T-helper 17 cell (primary cell): Measurements from ENCODE around the gene TRIM9. TPM values are rescaled to one million over a fixed set of nuclear protein-coding genes. Genes with fewer than 3 reads are reported as not detected.

ENCODE experiments used
- ATAC-seq: fragments of 150-1000 bp; cut with Tn5 transposase; 2 replicates; pipeline ENCODE4 v1.10.0; 2021; ENCODE audit warnings: mild to moderate bottlenecking, moderate library complexity
- DNase-seq, 3 donors: peaks; one replicate each; pipeline versions ENCODE4 v3.0.0 to v3.0.0-alpha.2; 2020 to 2021
- H3K9me3 ChIP-seq: one replicate; pipeline ENCODE4 v1.7.0; 2013; ENCODE audit warnings: low read length, mild to moderate bottlenecking; ENCODE audit not compliant: control insufficient read depth, poor library complexity, severe bottlenecking
- H3K27ac Mint-ChIP-seq: one replicate; pipeline ENCODE4 v1.8.0; 2022; ENCODE audit warnings: mild to moderate bottlenecking, moderate library complexity, mixed read lengths
- H3K27me3 Mint-ChIP-seq: one replicate; pipeline ENCODE4 v1.8.0; 2022; ENCODE audit warnings: mixed read lengths
- H3K36me3 Mint-ChIP-seq: one replicate; pipeline ENCODE4 v1.8.0; 2022; ENCODE audit warnings: low read depth, mixed read lengths
- H3K4me1 Mint-ChIP-seq: one replicate; pipeline ENCODE4 v1.8.0; 2022; ENCODE audit warnings: mild to moderate bottlenecking, mixed read lengths
- H3K4me3 Mint-ChIP-seq: one replicate; pipeline ENCODE4 v1.8.0; 2022; ENCODE audit warnings: mild to moderate bottlenecking, moderate library complexity, mixed read lengths
- total RNA-seq, 4 donors: library from RNA in 2 of 4; stranded (reverse) in 2 of 4; gene quantifications; one replicate each; pipeline ENCODE4 v1.2.3 and lab custom pipeline; 2022 to 2026

The TRIM9 gene
- total RNA-seq, 2 donors from 2014 or later = 0.07 to 0.16 TPM

GRCh38 chr14:51109651-51110050, 14.7 kb upstream of the TRIM9 start:
- Mint-ChIP-seq H3K36me3 (no peaks in the 10 kb centered on the region), H3K4me1 (no peaks in the 10 kb centered on the region), H3K27me3 (peaks cover 18% of the 10 kb centered on the region), H3K4me3 (no peak overlapping the region), H3K27ac (no peak overlapping the region)
- ATAC-seq = no peak
- H3K9me3 ChIP-seq = no peaks in the 10 kb centered on the region
- no peak for DNase-seq

- no peak for ATAC-seq
- Mint-ChIP-seq H3K4me1 (no peaks in the 10 kb centered on the region), H3K27ac (no peak overlapping the region), H3K36me3 (no peaks in the 10 kb centered on the region), H3K4me3 (no peak overlapping the region), H3K27me3 (peaks cover 30% of the 10 kb centered on the region)
- no peaks in the 10 kb centered on the region for H3K9me3 ChIP-seq
- no peak for DNase-seq
These were observed 12.9 kb upstream of the TRIM9 start for GRCh38 chr14:51107801-51108200.

- no peak for ATAC-seq
- H3K27me3 Mint-ChIP-seq = peaks cover 44% of the 10 kb centered on the region
- no peaks in the 10 kb centered on the region for H3K36me3 Mint-ChIP-seq
- DNase-seq = no peak
- H3K9me3 ChIP-seq = no peaks in the 10 kb centered on the region
- no peak overlapping the region for H3K4me3 Mint-ChIP-seq
- no peaks in the 10 kb centered on the region for H3K4me1 Mint-ChIP-seq
- H3K27ac Mint-ChIP-seq = no peak overlapping the region
These were observed 9.6 kb upstream of the TRIM9 start for GRCh38 chr14:51104467-51104866.

- no peaks in the 10 kb centered on the region for H3K9me3 ChIP-seq
- no peak overlapping the region for H3K4me3 Mint-ChIP-seq
- no peak overlapping the region for H3K27ac Mint-ChIP-seq
- ATAC-seq (no peak), DNase-seq (no peak)
- H3K36me3 Mint-ChIP-seq = peaks cover 4% of the 10 kb centered on the region
- H3K27me3 Mint-ChIP-seq = peaks cover 43% of the 10 kb centered on the region
- H3K4me1 Mint-ChIP-seq = peaks cover 20% of the 10 kb centered on the region
These were observed 2.4 kb upstream of the TRIM9 start for GRCh38 chr14:51097287-51097686.

GRCh38 chr14:51096870-51097269, 2.0 kb upstream of the TRIM9 start:
- Mint-ChIP-seq H3K4me3 (no peak overlapping the region), H3K27me3 (peaks cover 43% of the 10 kb centered on the region), H3K4me1 (peaks cover 20% of the 10 kb centered on the region), H3K27ac (no peak overlapping the region), H3K36me3 (peaks cover 4% of the 10 kb centered on the region)
- DNase-seq (no peak), ATAC-seq (no peak)
- no peaks in the 10 kb centered on the region for H3K9me3 ChIP-seq

GRCh38 chr14:51095854-51096823, 1.2 kb upstream of the TRIM9 start:
- DNase-seq (no peak), ATAC-seq (no peak)
- H3K9me3 ChIP-seq = no peaks in the 10 kb centered on the region
- Mint-ChIP-seq H3K27ac (no peak overlapping the region), H3K27me3 (peaks cover 40% of the 10 kb centered on the region), H3K4me3 (peak overlapping the region; percentile 92), H3K4me1 (peaks cover 20% of the 10 kb centered on the region), H3K36me3 (peaks cover 4% of the 10 kb centered on the region)

GRCh38 chr14:51094282-51094821, 553 bp downstream of the TRIM9 start:
- peaks cover 28% of the 10 kb centered on the region for H3K27me3 Mint-ChIP-seq
- no peaks in the 10 kb centered on the region for H3K9me3 ChIP-seq
- DNase-seq (no peak), ATAC-seq (no peak)
- H3K4me3 Mint-ChIP-seq = peak overlapping the region; percentile 92
- H3K4me1 Mint-ChIP-seq = peaks cover 20% of the 10 kb centered on the region
- peaks cover 4% of the 10 kb centered on the region for H3K36me3 Mint-ChIP-seq
- H3K27ac Mint-ChIP-seq = no peak overlapping the region

GRCh38 chr14:51093371-51094281, 1.3 kb downstream of the TRIM9 start:
- Mint-ChIP-seq H3K27ac (no peak overlapping the region), H3K36me3 (peaks cover 4% of the 10 kb centered on the region), H3K4me1 (peaks cover 20% of the 10 kb centered on the region), H3K27me3 (peaks cover 22% of the 10 kb centered on the region), H3K4me3 (peak overlapping the region; percentile 92)
- ATAC-seq (peak; percentile 26), DNase-seq (peak in 2 of 3 donors; percentile 15 to 28)
- H3K9me3 ChIP-seq = no peaks in the 10 kb centered on the region

GRCh38 chr14:51092965-51093364, 1.9 kb downstream of the TRIM9 start:
- H3K27ac Mint-ChIP-seq = no peak overlapping the region
- H3K4me3 Mint-ChIP-seq = peak overlapping the region; percentile 74
- no peaks in the 10 kb centered on the region for H3K9me3 ChIP-seq
- DNase-seq (no peak), ATAC-seq (no peak)
- peaks cover 20% of the 10 kb centered on the region for H3K4me1 Mint-ChIP-seq
- H3K27me3 Mint-ChIP-seq = peaks cover 22% of the 10 kb centered on the region
- peaks cover 4% of the 10 kb centered on the region for H3K36me3 Mint-ChIP-seq

- no peak overlapping the region for H3K27ac Mint-ChIP-seq
- no peak for ATAC-seq
- no peak for DNase-seq
- H3K4me1 Mint-ChIP-seq = peaks cover 6% of the 10 kb centered on the region
- no peaks in the 10 kb centered on the region for H3K9me3 ChIP-seq
- peaks cover 4% of the 10 kb centered on the region for H3K36me3 Mint-ChIP-seq
- peaks cover 16% of the 10 kb centered on the region for H3K27me3 Mint-ChIP-seq
- H3K4me3 Mint-ChIP-seq = no peak overlapping the region
These were observed 5.6 kb downstream of the TRIM9 start for GRCh38 chr14:51089278-51089677.

GRCh38 chr14:51087031-51087441, 7.9 kb downstream of the TRIM9 start:
- ATAC-seq (no peak), DNase-seq (no peak)
- H3K9me3 ChIP-seq = no peaks in the 10 kb centered on the region
- no peak overlapping the region for H3K4me3 Mint-ChIP-seq
- no peaks in the 10 kb centered on the region for H3K4me1 Mint-ChIP-seq
- no peaks in the 10 kb centered on the region for H3K36me3 Mint-ChIP-seq
- no peak overlapping the region for H3K27ac Mint-ChIP-seq
- H3K27me3 Mint-ChIP-seq = no peaks in the 10 kb centered on the region

- H3K36me3 Mint-ChIP-seq = no peaks in the 10 kb centered on the region
- DNase-seq (no peak), ATAC-seq (no peak)
- H3K27me3 Mint-ChIP-seq = peaks cover 9% of the 10 kb centered on the region
- no peak overlapping the region for H3K4me3 Mint-ChIP-seq
- H3K4me1 Mint-ChIP-seq = no peaks in the 10 kb centered on the region
- no peaks in the 10 kb centered on the region for H3K9me3 ChIP-seq
- no peak overlapping the region for H3K27ac Mint-ChIP-seq
These were observed 8.9 kb downstream of the TRIM9 start for GRCh38 chr14:51086044-51086443.

GRCh38 chr14:51084962-51085361, 9.9 kb downstream of the TRIM9 start:
- peaks cover 14% of the 10 kb centered on the region for H3K27me3 Mint-ChIP-seq
- H3K36me3 Mint-ChIP-seq = no peaks in the 10 kb centered on the region
- no peaks in the 10 kb centered on the region for H3K9me3 ChIP-seq
- ATAC-seq (no peak), DNase-seq (no peak)
- no peaks in the 10 kb centered on the region for H3K4me1 Mint-ChIP-seq
- no peak overlapping the region for H3K27ac Mint-ChIP-seq
- H3K4me3 Mint-ChIP-seq = no peak overlapping the region
